Measurements from ENCODE around the gene TTC9. TPM values are rescaled to one million over a fixed set of nuclear protein-coding genes. Genes with fewer than 3 reads are reported as not detected.

The TTC9 gene
- total RNA-seq, 3 donors from 2014 or later = 0.48 to 7.5 (median 3.9) TPM

- H3K9me3 ChIP-seq = peaks cover 0 to 8% of the 10 kb centered on the region in 2 donors
- DNase-seq (ENCODE audit: low spot score in 2 of 2) = no peak
- H3K27me3 ChIP-seq = no peaks in the 10 kb centered on the region
- no peak overlapping the region for H3K27ac ChIP-seq
- intact Hi-C loops (cut with DNase I; ENCODE audit: low total_unique reads) = no loop called here
- no peak overlapping the region for H3K4me3 ChIP-seq
- H3K36me3 ChIP-seq = no peaks in the 10 kb centered on the region
- H3K4me1 ChIP-seq = no peaks in the 10 kb centered on the region
- TF ChIP-seq POLR2A (IDR thresholded peaks at IDR 0.05) (no peak), CTCF (IDR thresholded peaks at IDR 0.05) (no peak), POLR2AphosphoS5 (IDR thresholded peaks at IDR 0.05) (no peak)
Measured at GRCh38 chr14:70631948-70632347, 9.8 kb upstream of the TTC9 start.

GRCh38 chr14:70635971-70636595 is 5.6 kb upstream of the TTC9 start:
- DNase-seq (ENCODE audit: low spot score in 2 of 2) = no peak
- Histone ChIP-seq H3K4me1 (no peaks in the 10 kb centered on the region), H3K4me3 (no peak overlapping the region), H3K27me3 (no peaks in the 10 kb centered on the region), H3K27ac (no peak overlapping the region), H3K36me3 (no peaks in the 10 kb centered on the region), H3K9me3 (no peaks in the 10 kb centered on the region)
- TF ChIP-seq POLR2A (IDR thresholded peaks at IDR 0.05) = no peak
- TF ChIP-seq POLR2AphosphoS5 (IDR thresholded peaks at IDR 0.05) = no peak
- no peak for TF ChIP-seq CTCF (IDR thresholded peaks at IDR 0.05)
- intact Hi-C loops (cut with DNase I; ENCODE audit: low total_unique reads) = no loop called here

- DNase-seq (ENCODE audit: low spot score in 2 of 2) = no peak
- no peaks in the 10 kb centered on the region for H3K9me3 ChIP-seq
- H3K4me3 ChIP-seq = no peak overlapping the region
- peaks cover 0 to 5% of the 10 kb centered on the region in 2 donors for H3K4me1 ChIP-seq
- TF ChIP-seq POLR2A (IDR thresholded peaks at IDR 0.05) = no peak
- TF ChIP-seq CTCF (IDR thresholded peaks at IDR 0.05) = no peak
- no peak for TF ChIP-seq POLR2AphosphoS5 (IDR thresholded peaks at IDR 0.05)
- H3K36me3 ChIP-seq = no peaks in the 10 kb centered on the region
- H3K27me3 ChIP-seq = no peaks in the 10 kb centered on the region
- intact Hi-C loops (cut with DNase I; ENCODE audit: low total_unique reads) = no loop called here
- no peak overlapping the region for H3K27ac ChIP-seq
Measured at GRCh38 chr14:70638416-70638815, 3.3 kb upstream of the TTC9 start.

GRCh38 chr14:70640938-70641547 is 673 bp upstream of the TTC9 start:
- DNase-seq (ENCODE audit: low spot score in 2 of 2) = no peak
- Histone ChIP-seq H3K27me3 (no peaks in the 10 kb centered on the region), H3K9me3 (no peaks in the 10 kb centered on the region), H3K27ac (peak overlapping the region; percentile 69 to 79), H3K4me1 (peaks cover 0 to 5% of the 10 kb centered on the region in 2 donors), H3K4me3 (peak overlapping the region; percentile 56 to 90 (median 70)), H3K36me3 (no peaks in the 10 kb centered on the region)
- TF ChIP-seq POLR2A (IDR thresholded peaks at IDR 0.05) (no peak), POLR2AphosphoS5 (IDR thresholded peaks at IDR 0.05) (no peak), CTCF (IDR thresholded peaks at IDR 0.05) (no peak)
- intact Hi-C loops (cut with DNase I; ENCODE audit: low total_unique reads) = no loop called here

Measured in breast epithelium (tissue), 4 donors.